T47D (cell line): Measurements from ENCODE around the gene HOXA13.

Experiments
- DNase-seq, 2 experiments: peaks; one replicate each; pipeline versions ENCODE4 v3.0.0 to v3.0.0-alpha.2; 2011 to 2012; ENCODE audit warnings: low read depth in 1 of 2, low spot score in 1 of 2
- JUND ChIP-seq: IDR thresholded peaks from 2 replicates; pipeline ENCODE4 v1.6.1; 2012; ENCODE audit warnings: low read depth
- in situ Hi-C: cut with HindIII; loops from 2 replicates; pipeline ENCODE4 v1.10.0; 2016; ENCODE audit warnings: low sequenced_read_pairs, low pct_unique_long_range_greater_than_20kb

Gene HOXA13

DNA sequence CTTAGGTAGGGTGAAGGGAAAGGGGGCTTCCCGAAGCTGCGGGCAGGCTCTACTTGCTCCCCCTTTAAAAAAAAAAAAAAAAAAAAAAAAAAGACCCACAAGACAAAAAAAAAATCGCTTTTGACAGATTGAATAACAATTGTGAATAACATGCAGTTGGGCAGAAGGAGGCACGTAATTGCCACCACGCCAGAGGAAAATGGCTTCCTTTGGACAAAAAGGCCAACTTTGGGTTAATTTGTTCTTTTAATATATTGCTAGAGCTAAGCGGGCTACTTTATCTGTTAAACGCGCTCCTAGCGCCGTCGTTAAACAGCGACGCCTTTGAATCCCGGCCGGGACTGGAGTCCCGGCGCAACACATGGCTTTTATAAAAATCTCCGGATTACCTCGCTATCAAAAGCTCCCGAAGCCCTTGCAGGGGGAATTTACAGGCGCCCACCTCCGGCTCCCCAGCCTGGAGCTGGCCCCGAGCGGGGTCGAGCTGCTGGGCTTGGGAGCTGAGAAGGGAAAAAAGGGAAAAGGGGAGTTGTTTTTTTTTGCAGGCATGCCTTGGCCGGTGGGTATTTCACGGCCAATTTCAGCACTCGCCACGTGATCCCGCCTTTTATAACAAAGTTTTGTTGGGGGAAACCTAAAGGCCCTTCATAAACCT is 16.1 kb downstream of the HOXA13 start:
- DNase-seq = peak; percentile 36 to 79
- in situ Hi-C loops = no loop called here

GRCh38 chr7:27182861-27183681 is 16.8 kb downstream of the HOXA13 start:
- no peak for TF ChIP-seq JUND
- no peak for DNase-seq
- in situ Hi-C loops = no loop called here

More for the DNA sequence above, 16.1 kb downstream of the HOXA13 start:
- TF ChIP-seq JUND = no peak

- in situ Hi-C loops = no loop called here
- no peak for TF ChIP-seq JUND
- no peak for DNase-seq
Observed at GRCh38 chr7:27182285-27182841, 17.5 kb downstream of the HOXA13 start.

GRCh38 chr7:27181795-27182275 is 18.1 kb downstream of the HOXA13 start:
- in situ Hi-C loops = no loop called here
- TF ChIP-seq JUND = no peak
- no peak for DNase-seq

DNA sequence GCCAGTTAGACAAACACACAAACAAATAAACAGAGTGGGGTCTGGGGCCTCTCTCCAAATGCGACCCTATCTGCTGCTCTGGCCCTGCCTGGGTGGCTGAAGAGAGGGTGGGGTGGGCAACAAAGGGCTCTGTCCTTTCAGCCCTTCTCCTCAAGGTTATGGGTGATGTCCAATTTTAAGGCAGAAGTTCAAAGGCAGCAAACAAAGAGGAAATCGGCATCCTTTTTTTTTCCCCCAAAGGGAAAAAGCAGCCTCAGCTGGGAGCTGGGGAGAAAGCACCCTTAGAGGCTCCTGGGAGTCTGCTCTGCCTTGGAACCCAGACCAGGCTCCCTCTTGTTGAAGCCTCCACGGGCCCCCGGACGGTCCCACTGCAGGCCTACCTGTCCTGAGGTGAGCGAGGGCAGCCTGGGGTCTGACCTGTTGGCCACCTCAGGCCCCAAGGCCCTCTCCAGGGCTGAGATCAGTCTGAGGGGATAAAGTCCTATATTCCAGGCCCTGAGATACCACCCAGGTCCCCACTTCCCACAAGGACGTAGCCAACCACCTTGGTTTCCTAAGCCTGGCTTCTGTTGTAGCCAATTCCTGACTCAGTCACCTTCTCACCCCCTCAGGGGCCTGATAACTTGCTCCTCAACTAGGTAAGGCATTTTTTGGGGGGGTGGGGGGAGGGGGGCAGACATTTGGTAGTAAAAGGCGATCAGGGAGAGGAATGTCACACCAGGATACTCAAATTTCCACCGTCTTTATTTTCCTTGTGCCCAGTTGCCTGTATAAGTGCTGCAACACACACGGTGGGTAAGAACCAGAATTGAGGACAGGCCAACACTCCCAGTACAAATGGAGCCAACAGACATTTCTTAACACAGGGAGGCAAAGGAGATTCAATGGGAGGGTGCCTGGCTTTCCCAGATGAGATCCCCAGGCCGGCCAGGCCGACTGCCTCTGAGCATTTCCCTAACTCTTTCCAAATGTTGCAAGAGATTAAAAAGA is 19.2 kb downstream of the HOXA13 start:
- TF ChIP-seq JUND = no peak
- in situ Hi-C loops = no loop called here
- no peak for DNase-seq

- in situ Hi-C loops = no loop called here
- TF ChIP-seq JUND = no peak
- peak; percentile 80 to 98 for DNase-seq
Observed at GRCh38 chr7:27179503-27180430, 20.1 kb downstream of the HOXA13 start.

DNA sequence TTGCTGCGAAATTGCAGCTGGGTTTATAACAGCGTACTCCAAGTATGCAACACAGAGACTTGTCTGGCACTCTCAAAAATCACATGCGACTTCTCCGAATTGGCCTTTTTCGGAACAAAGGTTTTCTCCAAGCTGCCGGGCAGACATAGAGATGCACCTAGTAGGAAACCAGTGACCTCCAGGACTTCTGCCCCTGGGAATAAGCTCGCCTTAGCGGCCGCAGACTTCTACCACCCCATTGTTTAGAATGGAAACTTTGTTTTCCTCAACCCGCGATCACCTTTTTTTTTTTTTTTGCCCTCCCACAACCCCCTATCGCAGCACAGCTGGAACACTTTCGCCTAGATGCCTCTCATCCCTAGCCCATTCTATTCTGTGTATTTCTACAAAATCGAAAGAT is 20.9 kb downstream of the HOXA13 start:
- in situ Hi-C loops = no loop called here
- DNase-seq = no peak
- TF ChIP-seq JUND = no peak

DNA sequence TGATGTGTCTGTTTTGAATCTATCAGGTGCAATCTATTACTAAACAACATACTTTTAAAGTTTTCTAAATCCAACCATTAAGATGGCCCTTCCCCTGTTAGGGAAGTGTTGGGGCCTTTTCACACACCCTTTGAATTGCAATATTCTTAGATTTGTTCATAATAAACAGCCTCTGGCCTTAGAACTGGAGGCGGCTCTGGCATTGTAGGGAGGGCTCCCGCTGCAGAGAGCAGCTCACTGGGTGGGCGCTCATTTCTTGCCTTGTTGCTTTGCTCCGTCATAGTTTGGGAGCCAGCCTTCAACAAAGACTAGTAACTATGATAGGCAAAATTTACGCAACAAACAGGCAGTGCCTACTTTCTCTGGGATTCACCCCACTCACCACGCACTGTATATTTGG is 21.5 kb downstream of the HOXA13 start:
- TF ChIP-seq JUND = no peak
- in situ Hi-C loops = no loop called here
- DNase-seq = no peak

DNA sequence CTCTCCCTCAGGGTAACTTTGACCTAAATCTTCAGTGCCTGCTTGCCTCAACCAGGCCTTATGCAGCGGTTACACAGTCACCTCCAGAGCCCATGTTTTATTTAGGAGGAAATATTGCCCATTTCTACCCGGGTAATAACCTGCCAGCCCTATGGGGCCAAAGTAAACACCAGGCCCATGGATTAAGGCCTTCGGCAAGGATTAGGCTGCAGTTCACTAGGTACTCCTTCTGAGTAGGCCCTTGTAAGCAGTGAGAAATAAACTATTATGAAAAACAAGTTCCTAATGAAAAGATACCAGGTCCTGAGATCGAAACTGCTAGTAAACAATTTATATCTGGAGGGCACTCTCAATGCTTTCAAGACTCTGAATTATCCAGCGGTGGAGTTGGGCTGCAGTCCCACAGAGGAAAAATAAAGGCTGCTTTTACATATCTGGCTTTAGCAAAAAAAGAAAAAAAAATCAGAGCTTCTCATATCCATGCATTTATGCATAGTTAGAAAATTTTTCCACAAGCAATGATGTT is 22.0 kb downstream of the HOXA13 start:
- TF ChIP-seq JUND = no peak
- no peak for DNase-seq
- in situ Hi-C loops = no loop called here

- DNase-seq = no peak
- in situ Hi-C loops = no loop called here
- no peak for TF ChIP-seq JUND
Observed at GRCh38 chr7:27176962-27177794, 22.7 kb downstream of the HOXA13 start.
